Activated naive CD8-positive, alpha-beta T cell treated with anti-CD3 and anti-CD28 coated beads, Interleukin-2, amount 50 U/mL, for 24 hours (primary cell): ENCODE measurements around the gene CADM1.

Experiments used
- ATAC-seq: fragments of 150-1000 bp; cut with Tn5 transposase; one replicate; pipeline ENCODE4 v1.10.0; 2021
- DNase-seq: peaks from one replicate; pipeline ENCODE4 v3.0.0; 2021
- H3K27ac Mint-ChIP-seq: one replicate; pipeline ENCODE4 v1.8.0; 2021; ENCODE audit warnings: mild to moderate bottlenecking, mixed read lengths
- H3K27me3 Mint-ChIP-seq: one replicate; pipeline ENCODE4 v1.8.0; 2021; ENCODE audit warnings: mixed read lengths
- H3K36me3 Mint-ChIP-seq: one replicate; pipeline ENCODE4 v1.8.0; 2021; ENCODE audit warnings: low read depth, mixed read lengths
- H3K4me1 Mint-ChIP-seq: one replicate; pipeline ENCODE4 v1.8.0; 2021; ENCODE audit warnings: mixed read lengths
- H3K4me3 Mint-ChIP-seq: one replicate; pipeline ENCODE4 v1.8.0; 2021; ENCODE audit warnings: mild to moderate bottlenecking, moderate library complexity, mixed read lengths
- H3K9me3 Mint-ChIP-seq: one replicate; pipeline ENCODE4 v1.8.0; 2021; ENCODE audit warnings: mixed read lengths

The CADM1 gene

GRCh38 chr11:115338476-115338875 is 165.7 kb downstream of the CADM1 start:
- no peaks in the 10 kb centered on the region for H3K9me3 Mint-ChIP-seq
- H3K4me1 Mint-ChIP-seq, result no peaks in the 10 kb centered on the region
- H3K27me3 Mint-ChIP-seq, result peaks cover 2% of the 10 kb centered on the region
- DNase-seq, result no peak
- no peaks in the 10 kb centered on the region for H3K36me3 Mint-ChIP-seq
- no peak for ATAC-seq
- H3K4me3 Mint-ChIP-seq, result no peak overlapping the region
- no peak overlapping the region for H3K27ac Mint-ChIP-seq

GRCh38 chr11:115334932-115335788 is 169.1 kb downstream of the CADM1 start:
- no peaks in the 10 kb centered on the region for H3K9me3 Mint-ChIP-seq
- no peak for DNase-seq
- H3K27ac Mint-ChIP-seq, result no peak overlapping the region
- no peaks in the 10 kb centered on the region for H3K4me1 Mint-ChIP-seq
- no peaks in the 10 kb centered on the region for H3K27me3 Mint-ChIP-seq
- H3K36me3 Mint-ChIP-seq, result no peaks in the 10 kb centered on the region
- ATAC-seq, result no peak
- H3K4me3 Mint-ChIP-seq, result no peak overlapping the region

- ATAC-seq (no peak), DNase-seq (no peak)
- Mint-ChIP-seq H3K4me1 (no peaks in the 10 kb centered on the region), H3K36me3 (no peaks in the 10 kb centered on the region), H3K4me3 (no peak overlapping the region), H3K9me3 (no peaks in the 10 kb centered on the region), H3K27me3 (no peaks in the 10 kb centered on the region), H3K27ac (no peak overlapping the region)
Observed at GRCh38 chr11:115333949-115334348, 170.3 kb downstream of the CADM1 start.

GRCh38 chr11:115333121-115333520 is 171.1 kb downstream of the CADM1 start:
- H3K36me3 Mint-ChIP-seq, result no peaks in the 10 kb centered on the region
- H3K27ac Mint-ChIP-seq, result no peak overlapping the region
- H3K27me3 Mint-ChIP-seq, result no peaks in the 10 kb centered on the region
- no peaks in the 10 kb centered on the region for H3K4me1 Mint-ChIP-seq
- H3K4me3 Mint-ChIP-seq, result no peak overlapping the region
- ATAC-seq (no peak), DNase-seq (no peak)
- no peaks in the 10 kb centered on the region for H3K9me3 Mint-ChIP-seq

GRCh38 chr11:115330684-115331482 is 173.3 kb downstream of the CADM1 start:
- H3K27me3 Mint-ChIP-seq, result no peaks in the 10 kb centered on the region
- no peak overlapping the region for H3K27ac Mint-ChIP-seq
- DNase-seq (no peak), ATAC-seq (no peak)
- no peaks in the 10 kb centered on the region for H3K36me3 Mint-ChIP-seq
- no peak overlapping the region for H3K4me3 Mint-ChIP-seq
- no peaks in the 10 kb centered on the region for H3K9me3 Mint-ChIP-seq
- no peaks in the 10 kb centered on the region for H3K4me1 Mint-ChIP-seq

GRCh38 chr11:115326526-115326925 is 177.7 kb downstream of the CADM1 start:
- ATAC-seq, result no peak
- no peaks in the 10 kb centered on the region for H3K9me3 Mint-ChIP-seq
- H3K36me3 Mint-ChIP-seq, result no peaks in the 10 kb centered on the region

GRCh38 chr11:115325523-115325922 is 178.7 kb downstream of the CADM1 start:
- H3K4me1 Mint-ChIP-seq, result no peaks in the 10 kb centered on the region
- no peaks in the 10 kb centered on the region for H3K27me3 Mint-ChIP-seq
- DNase-seq (no peak), ATAC-seq (no peak)
- H3K4me3 Mint-ChIP-seq, result no peak overlapping the region
- H3K27ac Mint-ChIP-seq, result no peak overlapping the region
- no peaks in the 10 kb centered on the region for H3K9me3 Mint-ChIP-seq
- H3K36me3 Mint-ChIP-seq, result no peaks in the 10 kb centered on the region

More at GRCh38 chr11:115326526-115326925, 177.7 kb downstream of the CADM1 start:
- Mint-ChIP-seq H3K4me3 (no peak overlapping the region), H3K27me3 (no peaks in the 10 kb centered on the region), H3K27ac (no peak overlapping the region), H3K4me1 (no peaks in the 10 kb centered on the region)
- no peak for DNase-seq

- H3K4me3 Mint-ChIP-seq, result no peak overlapping the region
- no peaks in the 10 kb centered on the region for H3K4me1 Mint-ChIP-seq
- H3K27me3 Mint-ChIP-seq, result no peaks in the 10 kb centered on the region
- H3K9me3 Mint-ChIP-seq, result no peaks in the 10 kb centered on the region
- H3K27ac Mint-ChIP-seq, result no peak overlapping the region
- no peaks in the 10 kb centered on the region for H3K36me3 Mint-ChIP-seq
- DNase-seq (peak; percentile 2), ATAC-seq (peak; percentile 43)
Observed at GRCh38 chr11:115324581-115325432, 179.4 kb downstream of the CADM1 start.

GRCh38 chr11:115322553-115323203 is 181.5 kb downstream of the CADM1 start:
- H3K4me1 Mint-ChIP-seq, result no peaks in the 10 kb centered on the region
- ATAC-seq (no peak), DNase-seq (no peak)
- H3K27ac Mint-ChIP-seq, result no peak overlapping the region
- no peaks in the 10 kb centered on the region for H3K27me3 Mint-ChIP-seq
- H3K36me3 Mint-ChIP-seq, result no peaks in the 10 kb centered on the region
- no peaks in the 10 kb centered on the region for H3K9me3 Mint-ChIP-seq
- no peak overlapping the region for H3K4me3 Mint-ChIP-seq

GRCh38 chr11:115321605-115322289 is 182.5 kb downstream of the CADM1 start:
- no peaks in the 10 kb centered on the region for H3K27me3 Mint-ChIP-seq
- no peak overlapping the region for H3K27ac Mint-ChIP-seq
- DNase-seq (no peak), ATAC-seq (no peak)
- no peaks in the 10 kb centered on the region for H3K4me1 Mint-ChIP-seq
- no peaks in the 10 kb centered on the region for H3K36me3 Mint-ChIP-seq
- no peaks in the 10 kb centered on the region for H3K9me3 Mint-ChIP-seq
- no peak overlapping the region for H3K4me3 Mint-ChIP-seq

- Mint-ChIP-seq H3K27me3 (no peaks in the 10 kb centered on the region), H3K9me3 (no peaks in the 10 kb centered on the region), H3K36me3 (no peaks in the 10 kb centered on the region), H3K4me1 (no peaks in the 10 kb centered on the region), H3K27ac (no peak overlapping the region), H3K4me3 (no peak overlapping the region)
- ATAC-seq (no peak), DNase-seq (no peak)
Observed at GRCh38 chr11:115317277-115318185, 186.7 kb downstream of the CADM1 start.

- no peaks in the 10 kb centered on the region for H3K4me1 Mint-ChIP-seq
- ATAC-seq (no peak), DNase-seq (no peak)
- H3K27ac Mint-ChIP-seq, result no peak overlapping the region
- no peaks in the 10 kb centered on the region for H3K36me3 Mint-ChIP-seq
- no peak overlapping the region for H3K4me3 Mint-ChIP-seq
- no peaks in the 10 kb centered on the region for H3K9me3 Mint-ChIP-seq
- no peaks in the 10 kb centered on the region for H3K27me3 Mint-ChIP-seq
Observed at GRCh38 chr11:115316696-115317095, 187.5 kb downstream of the CADM1 start.
